Left lung (tissue), 10 donors: ENCODE results near the gene SPATA17. TPM values are rescaled to one million over a fixed set of nuclear protein-coding genes. Genes with fewer than 3 reads are reported as not detected.

Experiments
- ATAC-seq: fragments of 200-7000 bp; cut with Tn5 transposase; one replicate; pipeline ENCODE4 v1.9.1; 2020; ENCODE audit warnings: moderate library complexity
- DNase-seq, 4 donors: peaks; one replicate each; pipeline ENCODE4 v3.0.0-alpha.2; 2013 to 2020
- H3K27ac ChIP-seq, 2 donors: fragments of 200-600 bp; sonication (generic) in 1 of 2; one replicate each; pipeline versions ENCODE4 v1.5.0 to v1.8.0; 2020 to 2021
- H3K27me3 ChIP-seq, 2 donors: fragments of 200-600 bp; sonication (generic) in 1 of 2; one replicate each; pipeline versions ENCODE4 v1.5.0 to v1.8.0; 2020 to 2021
- H3K36me3 ChIP-seq, 2 donors: fragments of 200-600 bp; sonication (generic) in 1 of 2; one replicate each; pipeline versions ENCODE4 v1.5.0 to v1.8.0; 2020 to 2021
- H3K4me1 ChIP-seq, 2 donors: fragments of 200-600 bp; one replicate each; pipeline ENCODE4 v1.8.0; 2021
- H3K4me3 ChIP-seq, 2 donors: fragments of 200-600 bp; sonication (generic) in 1 of 2; one replicate each; pipeline versions ENCODE4 v1.5.0 to v1.8.0; 2020 to 2021; ENCODE audit warnings: mild to moderate bottlenecking in 1 of 2
- H3K9me3 ChIP-seq, 2 donors: fragments of 200-600 bp; sonication (generic) in 1 of 2; one replicate each; pipeline versions ENCODE4 v1.5.0 to v1.8.0; 2020 to 2021
- intact Hi-C, 2 donors: fragments of 100-400 bp; cut with DNase I; formaldehyde crosslinking; loops; one replicate each; pipeline versions ENCODE4 v1.11.2 to v1.14.2; 2022
- polyA plus RNA-seq, 6 donors: library from polyadenylated mRNA; unstranded; fragments of 120-200 nt; gene quantifications; one replicate each; pipeline ENCODE4 v1.2.1, GENCODE V29; 2013; ENCODE audit not compliant: insufficient read length in 6 of 6
- total RNA-seq, 2 donors: library from RNA; stranded (reverse); fragmentation: NEBNext Ultra II Directional; extraction: Animal tissue kit (Norgen Biotek cat#: 25700); gene quantifications; one replicate each; pipeline ENCODE4 v1.2.1, GENCODE V29; 2021
- TF ChIP-seq, protein P1 (sequence below), 2 donors: fragments of 200-600 bp; sonication (generic) in 1 of 2; IDR thresholded peaks; one replicate each; pipeline versions ENCODE4 v1.5.0 to v1.8.0; 2021; ENCODE audit warnings: antibody characterized with exemption in 2 of 2
- donor health status: DM: no; HTN: yes; CAD: no.
- donor health status: DM: no; HTN: no; CAD: no.

The SPATA17 gene
- total and polyA plus RNA-seq, 8 donors = 1.8 to 8.8 (median 6.4) TPM

DNA sequence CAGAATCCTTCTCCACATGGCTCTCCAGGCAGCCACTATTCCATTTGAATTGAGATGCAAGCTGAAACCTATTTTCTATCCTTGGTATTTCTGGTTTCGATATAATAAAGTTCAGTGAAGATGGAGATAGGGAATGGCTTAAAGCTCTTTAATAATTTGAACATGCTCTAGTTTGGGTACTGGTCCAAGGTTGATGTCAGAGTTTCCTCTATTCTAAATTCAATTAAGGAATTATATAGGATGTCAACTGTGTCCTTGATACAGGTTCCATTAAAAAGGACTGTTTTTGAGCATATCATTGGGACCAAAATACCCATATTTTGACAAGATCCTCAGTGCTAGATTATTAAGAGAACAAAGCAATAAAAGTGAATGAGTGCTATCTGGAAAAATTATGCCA lies 245.3 kb downstream of the SPATA17 start:
- H3K27ac ChIP-seq = no peak overlapping the region
- no peaks in the 10 kb centered on the region for H3K27me3 ChIP-seq
- no peak overlapping the region for H3K4me3 ChIP-seq
- intact Hi-C loops = no loop called here
- DNase-seq (no peak), ATAC-seq (no peak)
- TF ChIP-seq, protein P1, sequence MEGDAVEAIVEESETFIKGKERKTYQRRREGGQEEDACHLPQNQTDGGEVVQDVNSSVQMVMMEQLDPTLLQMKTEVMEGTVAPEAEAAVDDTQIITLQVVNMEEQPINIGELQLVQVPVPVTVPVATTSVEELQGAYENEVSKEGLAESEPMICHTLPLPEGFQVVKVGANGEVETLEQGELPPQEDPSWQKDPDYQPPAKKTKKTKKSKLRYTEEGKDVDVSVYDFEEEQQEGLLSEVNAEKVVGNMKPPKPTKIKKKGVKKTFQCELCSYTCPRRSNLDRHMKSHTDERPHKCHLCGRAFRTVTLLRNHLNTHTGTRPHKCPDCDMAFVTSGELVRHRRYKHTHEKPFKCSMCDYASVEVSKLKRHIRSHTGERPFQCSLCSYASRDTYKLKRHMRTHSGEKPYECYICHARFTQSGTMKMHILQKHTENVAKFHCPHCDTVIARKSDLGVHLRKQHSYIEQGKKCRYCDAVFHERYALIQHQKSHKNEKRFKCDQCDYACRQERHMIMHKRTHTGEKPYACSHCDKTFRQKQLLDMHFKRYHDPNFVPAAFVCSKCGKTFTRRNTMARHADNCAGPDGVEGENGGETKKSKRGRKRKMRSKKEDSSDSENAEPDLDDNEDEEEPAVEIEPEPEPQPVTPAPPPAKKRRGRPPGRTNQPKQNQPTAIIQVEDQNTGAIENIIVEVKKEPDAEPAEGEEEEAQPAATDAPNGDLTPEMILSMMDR (IDR thresholded peaks at IDR 0.05) = no peak
- H3K4me1 ChIP-seq = no peaks in the 10 kb centered on the region
- H3K36me3 ChIP-seq = no peaks in the 10 kb centered on the region
- peaks cover 0 to 2% of the 10 kb centered on the region in 2 donors for H3K9me3 ChIP-seq

DNA sequence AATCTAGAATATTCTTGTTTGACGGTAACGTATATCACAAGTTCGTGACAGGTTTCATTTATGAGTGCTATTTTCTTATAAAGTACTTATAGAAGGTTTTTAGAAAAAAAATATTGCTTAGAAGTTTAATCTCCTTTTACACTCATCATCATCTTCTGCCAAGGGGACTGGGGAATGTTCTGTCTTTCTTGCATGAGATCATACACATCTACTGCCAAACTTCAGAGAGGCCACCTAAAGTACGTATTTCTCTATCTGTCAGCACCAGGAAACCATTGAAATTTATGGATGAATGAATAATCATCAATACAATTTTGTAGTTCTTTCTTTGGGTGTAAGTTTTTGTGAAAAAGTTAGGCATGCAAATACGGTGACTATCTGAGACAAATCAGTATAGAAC lies 245.8 kb downstream of the SPATA17 start:
- Histone ChIP-seq H3K36me3 (no peaks in the 10 kb centered on the region), H3K27ac (no peak overlapping the region), H3K4me3 (no peak overlapping the region), H3K27me3 (no peaks in the 10 kb centered on the region), H3K9me3 (peaks cover 0 to 3% of the 10 kb centered on the region in 2 donors), H3K4me1 (no peaks in the 10 kb centered on the region)
- TF ChIP-seq, protein P1 (IDR thresholded peaks at IDR 0.05) = no peak
- ATAC-seq (no peak), DNase-seq (no peak)
- intact Hi-C loops = no loop called here

DNA sequence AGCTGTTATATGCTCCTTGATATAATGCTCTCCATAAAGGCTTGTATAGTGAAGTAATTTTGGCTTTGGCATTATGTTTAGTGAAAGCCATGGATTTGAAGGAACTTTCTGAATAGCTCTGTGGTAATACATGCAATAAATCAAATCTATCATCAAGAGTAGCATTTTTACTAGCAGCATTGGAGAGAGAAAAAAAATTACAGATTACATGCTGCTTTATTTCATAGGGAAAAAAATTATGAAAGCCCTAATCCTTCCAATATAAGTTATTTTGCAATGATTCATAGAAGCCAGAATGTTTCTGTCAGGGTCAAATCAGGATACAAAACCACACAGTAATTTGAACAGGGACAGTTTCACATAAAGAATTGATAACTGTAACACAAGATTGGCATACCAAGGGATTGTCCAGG lies 250.0 kb downstream of the SPATA17 start:
- intact Hi-C loops = no loop called here
- TF ChIP-seq, protein P1 (IDR thresholded peaks at IDR 0.05) = no peak
- Histone ChIP-seq H3K4me1 (no peaks in the 10 kb centered on the region), H3K36me3 (no peaks in the 10 kb centered on the region), H3K4me3 (no peak overlapping the region), H3K9me3 (peaks cover 0 to 6% of the 10 kb centered on the region in 2 donors), H3K27ac (no peak overlapping the region), H3K27me3 (no peaks in the 10 kb centered on the region)
- DNase-seq (no peak), ATAC-seq (no peak)

DNA sequence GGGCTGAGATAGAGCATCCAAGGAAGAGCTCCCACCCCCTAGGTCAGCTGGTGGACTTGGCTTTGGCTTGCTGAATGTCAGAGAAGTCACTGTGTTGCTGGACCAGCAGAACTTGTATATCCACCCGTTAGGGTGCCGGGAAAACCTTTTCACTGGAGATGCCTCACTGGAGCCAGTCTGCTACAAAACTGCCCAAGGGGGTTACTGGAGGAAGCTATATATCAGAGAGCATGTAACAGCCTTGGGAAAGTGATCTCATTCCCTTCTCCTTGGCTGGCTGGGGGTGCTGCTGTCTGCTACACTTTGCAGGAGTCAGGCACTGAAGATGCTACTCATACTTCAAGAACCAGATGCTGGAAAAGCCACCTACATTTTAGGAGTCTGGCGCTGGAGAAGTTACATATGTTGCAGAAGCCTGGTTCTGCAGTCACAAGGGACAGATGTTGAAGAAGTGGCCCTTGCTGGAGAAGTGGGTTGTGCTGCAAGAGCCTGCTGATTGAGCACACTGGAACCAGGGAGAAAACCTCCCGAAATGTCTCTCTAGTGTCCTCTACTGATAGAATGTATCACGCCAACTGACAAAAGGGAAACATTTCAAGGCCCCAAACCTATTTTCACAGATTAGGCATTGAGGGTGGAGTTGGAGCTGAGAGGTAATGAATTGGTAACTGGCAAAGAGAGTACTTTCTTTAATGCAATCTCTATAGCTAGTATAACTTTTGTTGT lies 250.6 kb downstream of the SPATA17 start:
- DNase-seq (no peak), ATAC-seq (no peak)
- H3K4me1 ChIP-seq = no peaks in the 10 kb centered on the region
- no peak overlapping the region for H3K4me3 ChIP-seq
- H3K9me3 ChIP-seq = peaks cover 0 to 6% of the 10 kb centered on the region in 2 donors
- intact Hi-C loops = no loop called here
- H3K36me3 ChIP-seq = no peaks in the 10 kb centered on the region
- no peak overlapping the region for H3K27ac ChIP-seq
- TF ChIP-seq, protein P1 (IDR thresholded peaks at IDR 0.05) = no peak
- no peaks in the 10 kb centered on the region for H3K27me3 ChIP-seq

DNA sequence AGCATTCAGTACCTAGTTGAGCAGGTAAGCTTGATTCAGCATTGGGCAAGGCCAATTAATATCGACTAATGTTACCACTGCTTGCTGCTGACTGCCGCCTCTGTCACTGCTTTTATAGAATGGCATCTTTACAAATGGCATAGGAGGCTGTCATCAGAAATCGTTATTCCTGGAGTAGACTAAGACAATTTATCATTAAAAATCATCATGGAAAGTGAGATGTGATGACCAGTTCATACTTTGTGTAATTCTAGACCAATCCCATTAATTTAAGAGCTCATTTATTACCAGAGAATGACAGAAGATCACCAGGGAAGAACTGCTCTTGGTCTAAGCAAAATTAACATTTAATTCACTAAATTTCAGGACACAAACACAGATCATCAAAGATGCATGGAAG lies 254.0 kb downstream of the SPATA17 start:
- TF ChIP-seq, protein P1 (IDR thresholded peaks at IDR 0.05) = no peak
- no peak overlapping the region for H3K4me3 ChIP-seq
- H3K36me3 ChIP-seq = no peaks in the 10 kb centered on the region
- H3K27me3 ChIP-seq = no peaks in the 10 kb centered on the region
- ATAC-seq = no peak
- H3K4me1 ChIP-seq = no peaks in the 10 kb centered on the region
- no peak for DNase-seq
- intact Hi-C loops = no loop called here
- peaks cover 0 to 6% of the 10 kb centered on the region in 2 donors for H3K9me3 ChIP-seq
- H3K27ac ChIP-seq = no peak overlapping the region
